ENCODE measurements around the gene FOXRED1. TPM values are rescaled to one million over a fixed set of nuclear protein-coding genes. Genes with fewer than 3 reads are reported as not detected.

Gene FOXRED1
- total RNA-seq, 2 donors from 2014 or later, result 19.9 to 63.4 TPM

- no peak for TF ChIP-seq CTCF (IDR thresholded peaks at IDR 0.05)
- H3K9ac ChIP-seq (ENCODE audit: low read depth in 2 of 2, low read length in 2 of 2), result peak overlapping the region in 1 of 2 donors; percentile 62
- H3K27me3 ChIP-seq, result no peaks in the 10 kb centered on the region
- DNase-seq, result no peak
- no peaks in the 10 kb centered on the region for H3K4me1 ChIP-seq
- H3K27ac ChIP-seq, result peak overlapping the region; percentile 60
- intact Hi-C loops (cut with DNase I), result loop anchor here (10.0 kb wide), 1 partner anchor 116 kb away; no protein-coding TSS in a partner anchor
- H3K4me3 ChIP-seq, result no peak overlapping the region
- H3K36me3 ChIP-seq, result no peaks in the 10 kb centered on the region
- H3K9me3 ChIP-seq, result no peaks in the 10 kb centered on the region
These were observed 49.8 kb downstream of the FOXRED1 start for GRCh38 chr11:126318574-126319373.

GRCh38 chr11:126319374-126319740, 50.4 kb downstream of the FOXRED1 start:
- H3K27me3 ChIP-seq, result no peaks in the 10 kb centered on the region
- peak overlapping the region; percentile 60 for H3K27ac ChIP-seq
- H3K4me3 ChIP-seq, result no peak overlapping the region
- H3K9me3 ChIP-seq, result no peaks in the 10 kb centered on the region
- no peaks in the 10 kb centered on the region for H3K36me3 ChIP-seq
- no peak overlapping the region for H3K9ac ChIP-seq (ENCODE audit: low read depth in 2 of 2, low read length in 2 of 2)
- TF ChIP-seq CTCF (IDR thresholded peaks at IDR 0.05), result no peak
- intact Hi-C loops (cut with DNase I), result loop anchor here (10.0 kb wide), 1 partner anchor 115 kb away; no protein-coding TSS in a partner anchor
- H3K4me1 ChIP-seq, result no peaks in the 10 kb centered on the region
- DNase-seq, result no peak

GRCh38 chr11:126322996-126323395, 54.0 kb downstream of the FOXRED1 start:
- no peaks in the 10 kb centered on the region for H3K27me3 ChIP-seq
- no peaks in the 10 kb centered on the region for H3K36me3 ChIP-seq
- intact Hi-C loops (cut with DNase I), result no loop called here
- no peak for DNase-seq
- no peak overlapping the region for H3K27ac ChIP-seq
- TF ChIP-seq CTCF (IDR thresholded peaks at IDR 0.05), result no peak
- H3K4me1 ChIP-seq, result no peaks in the 10 kb centered on the region
- no peak overlapping the region for H3K4me3 ChIP-seq
- H3K9me3 ChIP-seq, result no peaks in the 10 kb centered on the region
- H3K9ac ChIP-seq (ENCODE audit: low read depth in 2 of 2, low read length in 2 of 2), result no peak overlapping the region

GRCh38 chr11:126327281-126328000, 58.5 kb downstream of the FOXRED1 start:
- no peaks in the 10 kb centered on the region for H3K9me3 ChIP-seq
- H3K27me3 ChIP-seq, result no peaks in the 10 kb centered on the region
- no peak for TF ChIP-seq CTCF (IDR thresholded peaks at IDR 0.05)
- intact Hi-C loops (cut with DNase I), result no loop called here
- H3K36me3 ChIP-seq, result no peaks in the 10 kb centered on the region
- no peaks in the 10 kb centered on the region for H3K4me1 ChIP-seq
- no peak for DNase-seq
- H3K9ac ChIP-seq (ENCODE audit: low read depth in 2 of 2, low read length in 2 of 2), result no peak overlapping the region
- no peak overlapping the region for H3K4me3 ChIP-seq
- no peak overlapping the region for H3K27ac ChIP-seq

Other genes with a start within 250 kb of the FOXRED1 start
- 10 to 100 TPM in 1 of 2 donors, 1 to 10 TPM in 1; 2.3 to 10.5 TPM for gene CDON, start 206.3 kb upstream of the FOXRED1 start, total RNA-seq
- 10 to 100 TPM; 14.4 to 25.1 TPM for gene RPUSD4, start 57.5 kb upstream of the FOXRED1 start, total RNA-seq
- gene FAM118B, start 57.4 kb upstream of the FOXRED1 start, total RNA-seq, result 10 to 100 TPM; 57.9 to 58.3 TPM
- gene SRPRA, start 259 bp upstream of the FOXRED1 start, total RNA-seq, result 100 to 1,000 TPM in 1 of 2 donors, 10 to 100 TPM in 1; 75.8 to 102 TPM
- gene TIRAP, start 13.9 kb downstream of the FOXRED1 start, total RNA-seq, result 10 to 100 TPM; 16.4 to 17.8 TPM
- 10 to 100 TPM; 17.2 to 31.1 TPM for gene DCPS, start 34.9 kb downstream of the FOXRED1 start, total RNA-seq
- gene ST3GAL4, start 86.5 kb downstream of the FOXRED1 start, total RNA-seq, result 100 to 1,000 TPM; 123 to 304 TPM